Measurements from ENCODE around the gene SATB2. TPM values are rescaled to one million over a fixed set of nuclear protein-coding genes. Genes with fewer than 3 reads are reported as not detected.

The SATB2 gene
- total RNA-seq, 2 donors from 2014 or later = 133 to 178 TPM

DNA sequence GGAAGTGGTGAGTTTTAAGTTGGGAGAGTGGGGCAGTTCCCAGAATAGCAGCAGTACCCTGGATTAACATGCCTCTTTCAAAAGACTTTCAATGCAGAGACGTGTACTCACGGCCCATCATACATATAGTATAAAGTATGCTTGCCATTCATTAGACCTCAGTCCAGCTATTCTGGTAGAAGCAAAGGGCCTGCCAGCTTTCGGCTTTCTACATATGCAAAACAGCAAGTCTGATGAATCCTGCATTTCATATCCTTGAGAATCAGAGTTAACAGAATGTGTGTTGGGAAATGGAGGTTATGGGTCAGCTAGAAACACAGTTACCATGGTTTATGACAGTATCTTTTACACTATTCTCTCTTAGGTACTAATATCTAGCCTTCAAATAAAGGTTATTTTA, 27.5 kb downstream of the SATB2 start:
- TF ChIP-seq, protein P1, sequence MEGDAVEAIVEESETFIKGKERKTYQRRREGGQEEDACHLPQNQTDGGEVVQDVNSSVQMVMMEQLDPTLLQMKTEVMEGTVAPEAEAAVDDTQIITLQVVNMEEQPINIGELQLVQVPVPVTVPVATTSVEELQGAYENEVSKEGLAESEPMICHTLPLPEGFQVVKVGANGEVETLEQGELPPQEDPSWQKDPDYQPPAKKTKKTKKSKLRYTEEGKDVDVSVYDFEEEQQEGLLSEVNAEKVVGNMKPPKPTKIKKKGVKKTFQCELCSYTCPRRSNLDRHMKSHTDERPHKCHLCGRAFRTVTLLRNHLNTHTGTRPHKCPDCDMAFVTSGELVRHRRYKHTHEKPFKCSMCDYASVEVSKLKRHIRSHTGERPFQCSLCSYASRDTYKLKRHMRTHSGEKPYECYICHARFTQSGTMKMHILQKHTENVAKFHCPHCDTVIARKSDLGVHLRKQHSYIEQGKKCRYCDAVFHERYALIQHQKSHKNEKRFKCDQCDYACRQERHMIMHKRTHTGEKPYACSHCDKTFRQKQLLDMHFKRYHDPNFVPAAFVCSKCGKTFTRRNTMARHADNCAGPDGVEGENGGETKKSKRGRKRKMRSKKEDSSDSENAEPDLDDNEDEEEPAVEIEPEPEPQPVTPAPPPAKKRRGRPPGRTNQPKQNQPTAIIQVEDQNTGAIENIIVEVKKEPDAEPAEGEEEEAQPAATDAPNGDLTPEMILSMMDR (IDR thresholded peaks at IDR 0.05) = no peak
- Histone ChIP-seq H3K9ac (ENCODE audit: low read depth in 2 of 2, low read length in 2 of 2) (no peak overlapping the region), H3K4me1 (no peaks in the 10 kb centered on the region), H3K27ac (no peak overlapping the region), H3K9me3 (no peaks in the 10 kb centered on the region), H3K36me3 (peaks cover 5% of the 10 kb centered on the region), H3K4me3 (no peak overlapping the region), H3K27me3 (no peaks in the 10 kb centered on the region)
- no peak for DNase-seq
- intact Hi-C loops (cut with DNase I) = no loop called here

DNA sequence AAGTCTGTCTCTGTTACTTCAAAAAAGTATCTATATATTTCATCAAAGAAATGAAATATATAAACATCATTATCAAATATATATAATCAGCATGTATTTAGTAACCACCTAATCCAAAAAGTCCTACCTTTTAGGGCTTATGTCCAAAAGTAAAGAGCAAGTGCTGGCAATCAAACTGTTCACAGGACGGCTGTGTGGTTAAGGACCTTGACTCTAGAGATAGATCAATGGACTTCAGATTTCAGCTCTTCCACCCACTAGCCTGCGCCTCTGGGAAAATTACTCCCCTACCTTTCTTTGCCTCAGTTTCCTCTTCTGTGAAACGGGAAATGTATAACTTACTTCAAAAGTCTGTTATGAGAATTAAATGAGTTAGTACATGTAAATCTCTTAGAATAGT, 29.4 kb downstream of the SATB2 start:
- H3K36me3 ChIP-seq = peaks cover 2% of the 10 kb centered on the region
- no peak overlapping the region for H3K9ac ChIP-seq (ENCODE audit: low read depth in 2 of 2, low read length in 2 of 2)
- no peaks in the 10 kb centered on the region for H3K9me3 ChIP-seq
- intact Hi-C loops (cut with DNase I) = no loop called here
- no peak overlapping the region for H3K27ac ChIP-seq
- no peak overlapping the region for H3K4me3 ChIP-seq
- H3K4me1 ChIP-seq = no peaks in the 10 kb centered on the region
- DNase-seq = no peak
- H3K27me3 ChIP-seq = no peaks in the 10 kb centered on the region
- TF ChIP-seq, protein P1 (IDR thresholded peaks at IDR 0.05) = no peak

DNA sequence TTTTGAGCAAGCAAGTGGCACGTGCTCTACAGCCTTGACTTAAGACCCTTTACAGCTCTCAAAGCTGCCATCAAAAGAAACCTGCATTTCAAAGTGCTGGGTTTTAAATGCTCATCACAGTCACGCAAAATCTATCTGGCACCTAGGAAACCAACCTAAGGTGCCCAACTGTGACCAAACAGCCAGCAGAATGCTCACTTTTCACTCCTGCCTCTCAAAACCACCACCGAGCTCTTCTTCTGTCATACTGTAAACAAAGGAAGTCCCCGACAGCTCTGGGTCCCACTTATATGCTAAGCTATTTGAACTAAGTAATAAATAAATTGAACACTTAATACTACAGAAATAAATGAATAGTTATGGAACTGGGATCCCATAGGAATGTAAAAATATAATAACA, 33.6 kb downstream of the SATB2 start:
- no peak overlapping the region for H3K27ac ChIP-seq
- DNase-seq = no peak
- no peaks in the 10 kb centered on the region for H3K36me3 ChIP-seq
- no peaks in the 10 kb centered on the region for H3K27me3 ChIP-seq
- no peaks in the 10 kb centered on the region for H3K4me1 ChIP-seq
- intact Hi-C loops (cut with DNase I) = no loop called here
- no peaks in the 10 kb centered on the region for H3K9me3 ChIP-seq
- no peak overlapping the region for H3K9ac ChIP-seq (ENCODE audit: low read depth in 2 of 2, low read length in 2 of 2)
- TF ChIP-seq, protein P1 (IDR thresholded peaks at IDR 0.05) = no peak
- no peak overlapping the region for H3K4me3 ChIP-seq

DNA sequence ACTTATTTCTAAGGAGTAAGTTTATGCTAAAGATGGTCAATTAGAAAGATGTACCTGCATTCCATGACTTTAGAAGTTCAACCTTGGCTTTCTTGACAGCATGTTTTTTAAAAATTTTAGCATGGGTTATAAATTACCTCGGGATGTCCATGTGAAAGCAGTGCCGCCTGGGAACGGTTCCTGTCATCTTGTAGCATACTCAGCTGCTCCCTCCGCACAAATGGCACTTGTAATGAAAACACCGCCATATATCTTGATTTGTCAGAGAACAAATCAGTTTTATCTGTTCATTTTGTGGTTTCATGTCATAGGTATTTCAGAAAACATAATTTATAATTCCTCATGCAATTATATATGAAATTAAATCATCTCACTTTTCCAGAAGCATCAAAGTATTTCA, 38.3 kb downstream of the SATB2 start:
- intact Hi-C loops (cut with DNase I) = no loop called here
- DNase-seq = no peak
- Histone ChIP-seq H3K27ac (no peak overlapping the region), H3K36me3 (no peaks in the 10 kb centered on the region), H3K4me3 (no peak overlapping the region), H3K9me3 (no peaks in the 10 kb centered on the region), H3K27me3 (no peaks in the 10 kb centered on the region), H3K4me1 (no peaks in the 10 kb centered on the region), H3K9ac (ENCODE audit: low read depth in 2 of 2, low read length in 2 of 2) (no peak overlapping the region)
- TF ChIP-seq, protein P1 (IDR thresholded peaks at IDR 0.05) = no peak

DNA sequence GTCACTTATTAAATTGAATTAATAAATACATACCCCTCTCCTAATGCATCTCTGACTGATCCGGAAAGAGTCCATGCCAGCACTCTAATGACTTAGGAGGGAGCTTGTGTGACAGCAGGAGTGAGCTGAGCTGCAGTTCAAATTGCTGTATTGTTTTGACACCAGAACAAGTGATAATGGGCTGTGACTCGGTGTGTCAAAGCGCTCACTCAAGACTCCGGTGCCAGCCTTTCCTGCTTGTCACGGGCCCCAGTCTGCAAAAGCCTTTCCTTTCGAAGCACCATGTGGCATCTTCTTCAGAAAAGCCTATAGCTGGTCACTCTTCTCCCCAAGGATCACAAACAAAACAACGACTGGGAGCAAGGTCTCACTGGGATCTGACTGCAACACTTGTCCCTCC, 43.3 kb downstream of the SATB2 start:
- Histone ChIP-seq H3K4me1 (peaks cover 11% of the 10 kb centered on the region), H3K4me3 (no peak overlapping the region), H3K27me3 (no peaks in the 10 kb centered on the region), H3K9me3 (no peaks in the 10 kb centered on the region), H3K36me3 (no peaks in the 10 kb centered on the region), H3K9ac (ENCODE audit: low read depth in 2 of 2, low read length in 2 of 2) (no peak overlapping the region), H3K27ac (no peak overlapping the region)
- DNase-seq = no peak
- intact Hi-C loops (cut with DNase I) = no loop called here
- TF ChIP-seq, protein P1 (IDR thresholded peaks at IDR 0.05) = no peak

DNA sequence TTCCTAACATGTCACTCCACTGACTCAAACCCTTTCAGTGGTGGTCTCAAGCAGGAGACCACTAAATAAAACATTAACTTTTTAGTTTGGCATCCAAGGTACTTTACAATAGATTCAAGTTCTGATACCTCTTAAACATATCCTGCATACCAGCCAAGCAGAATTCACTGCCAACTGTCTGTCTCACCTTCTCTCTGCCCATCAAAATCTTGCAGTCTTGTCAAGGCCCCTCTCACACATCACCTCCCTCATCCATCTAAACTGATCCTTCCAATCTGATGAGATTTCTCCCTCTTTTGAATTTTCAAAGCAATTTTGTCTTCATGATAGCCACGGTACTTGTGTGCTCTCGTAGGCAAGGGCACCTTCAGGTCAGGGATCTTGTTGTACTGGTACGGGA, 43.7 kb downstream of the SATB2 start:
- intact Hi-C loops (cut with DNase I) = no loop called here
- Histone ChIP-seq H3K4me1 (peaks cover 11% of the 10 kb centered on the region), H3K27ac (no peak overlapping the region), H3K9ac (ENCODE audit: low read depth in 2 of 2, low read length in 2 of 2) (no peak overlapping the region), H3K36me3 (no peaks in the 10 kb centered on the region), H3K27me3 (no peaks in the 10 kb centered on the region), H3K4me3 (no peak overlapping the region), H3K9me3 (no peaks in the 10 kb centered on the region)
- DNase-seq = no peak
- TF ChIP-seq, protein P1 (IDR thresholded peaks at IDR 0.05) = no peak
